ENCODE results near the gene S100P.

GRCh38 chr4:6739920-6740319 lies 46.2 kb downstream of the S100P start:
- TF ChIP-seq EGR1 (IDR thresholded peaks at IDR 0.05) (no peak), USF1 (IDR thresholded peaks at IDR 0.05) (no peak), RAD21 (IDR thresholded peaks at IDR 0.05; ENCODE audit: low read depth) (no peak), CEBPB (IDR thresholded peaks at IDR 0.05) (no peak), MAX (IDR thresholded peaks at IDR 0.05) (no peak), TEAD4 (IDR thresholded peaks at IDR 0.05) (no peak), EP300 (IDR thresholded peaks at IDR 0.05; ENCODE audit: borderline replicate concordance) (no peak), TCF12 (IDR thresholded peaks at IDR 0.05; ENCODE audit: low read depth) (no peak), NFIC (IDR thresholded peaks at IDR 0.05) (no peak), REST (IDR thresholded peaks at IDR 0.05; ENCODE audit: low read depth) (no peak), YY1 (IDR thresholded peaks at IDR 0.05; ENCODE audit: low read depth) (no peak), TAF1 (IDR thresholded peaks at IDR 0.05; ENCODE audit: low read depth) (no peak), FOXM1 (IDR thresholded peaks at IDR 0.05; ENCODE audit: borderline replicate concordance, low read depth) (no peak), ZBTB7A (IDR thresholded peaks at IDR 0.05; ENCODE audit: low read depth) (no peak)

Measured in Ishikawa (cell line).